GM15510 (cell line): ENCODE measurements around the gene ATP5F1D.

Source experiments
- POLR2A ChIP-seq: IDR thresholded peaks from 3 replicates; pipeline ENCODE4 v1.6.1; 2011; ENCODE audit warnings: borderline replicate concordance; ENCODE audit not compliant: insufficient read length; ENCODE audit errors: extremely low read depth

The ATP5F1D gene

DNA sequence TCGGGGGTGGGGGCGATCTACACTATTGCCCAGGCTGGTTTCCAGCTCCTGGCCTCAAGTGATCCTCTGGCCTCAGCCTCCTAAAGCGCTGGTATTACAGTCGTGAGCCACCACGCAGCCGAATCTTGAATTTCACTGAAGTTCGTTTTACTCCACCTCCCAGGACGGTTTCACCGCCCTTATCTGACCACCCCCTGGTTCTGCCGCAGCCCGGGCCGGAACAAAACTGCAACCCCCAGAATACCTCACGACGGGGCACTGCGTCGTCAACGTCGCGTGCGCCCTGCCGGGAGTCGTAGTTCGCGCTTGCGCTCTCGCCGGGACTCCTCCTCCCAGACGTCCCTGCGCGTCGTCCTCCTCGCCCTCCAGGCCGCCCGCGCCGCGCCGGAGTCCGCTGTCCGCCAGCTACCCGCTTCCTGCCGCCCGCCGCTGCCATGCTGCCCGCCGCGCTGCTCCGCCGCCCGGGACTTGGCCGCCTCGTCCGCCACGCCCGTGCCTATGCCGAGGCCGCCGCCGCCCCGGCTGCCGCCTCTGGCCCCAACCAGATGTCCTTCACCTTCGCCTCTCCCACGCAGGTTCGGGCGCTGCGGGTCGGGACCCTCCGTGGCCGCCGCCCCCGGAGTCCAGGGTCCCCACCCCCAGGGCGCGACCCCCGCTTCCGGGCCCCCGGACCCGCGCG, at the start of gene ATP5F1D:
TSS of gene ATP5F1D (plus strand) at position 335 of the 679 bp plus-strand sequence. CDS start at position 435, 100 bp downstream.
- TF ChIP-seq POLR2A: peak; percentile 80

- no peak for TF ChIP-seq POLR2A
Measured at GRCh38 chr19:1199531-1199930, 42.0 kb upstream of the ATP5F1D start.

DNA sequence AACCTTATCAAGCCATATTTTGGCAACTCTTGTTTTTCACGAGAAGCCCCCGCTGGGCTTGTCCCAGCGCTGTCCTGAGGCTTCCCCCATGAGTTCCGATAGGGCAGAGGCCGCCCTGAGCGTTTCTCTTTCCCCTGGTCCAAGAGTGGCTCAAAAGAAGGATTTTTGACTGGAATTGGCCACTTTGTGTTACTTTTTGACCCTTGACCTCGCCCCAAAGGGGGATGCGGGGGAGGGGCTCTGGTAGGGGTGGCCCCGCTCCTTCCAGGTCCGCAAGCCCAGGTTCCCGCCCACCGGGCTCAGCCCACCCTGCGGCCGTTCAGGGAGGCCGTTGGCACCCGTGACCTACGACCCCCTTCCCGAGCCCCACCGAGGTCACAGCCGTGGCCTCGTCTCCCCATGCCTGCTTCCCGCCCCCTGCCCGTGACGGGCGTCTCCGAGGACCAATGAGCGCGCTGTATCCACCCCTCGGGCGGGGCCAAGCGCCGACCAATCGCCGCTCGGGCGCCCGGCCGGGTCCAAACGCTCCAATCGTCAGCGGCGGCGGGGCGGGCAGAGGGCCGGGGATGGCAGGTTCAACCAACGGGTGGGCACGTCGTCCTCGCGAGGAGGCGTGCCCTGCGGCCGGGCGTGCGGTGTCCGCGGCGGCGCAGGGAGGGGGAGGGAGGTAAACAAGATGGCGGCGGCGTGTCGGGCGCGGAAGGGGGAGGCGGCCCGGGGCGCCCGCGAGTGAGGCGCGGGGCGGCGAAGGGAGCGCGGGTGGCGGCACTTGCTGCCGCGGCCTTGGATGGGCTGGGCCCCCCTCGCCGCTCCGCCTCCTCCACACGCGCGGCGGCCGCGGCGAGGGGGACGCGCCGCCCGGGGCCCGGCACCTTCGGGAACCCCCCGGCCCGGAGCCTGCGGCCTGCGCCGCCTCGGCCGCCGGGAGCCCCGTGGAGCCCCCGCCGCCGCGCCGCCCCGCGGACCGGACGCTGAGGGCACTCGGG, 36.1 kb upstream of the ATP5F1D start, which contains the start of gene STK11:
TSS of gene STK11 (plus strand) at position 665 of the 986 bp plus-strand sequence. CDS start 1,136 bp downstream, outside the sequence.
- peak; percentile 83 for TF ChIP-seq POLR2A

- TF ChIP-seq POLR2A: no peak
Measured at GRCh38 chr19:1206150-1206863, 35.2 kb upstream of the ATP5F1D start.

GRCh38 chr19:1206864-1207450, 34.6 kb upstream of the ATP5F1D start:
- TF ChIP-seq POLR2A: no peak

GRCh38 chr19:1210227-1210538, 31.4 kb upstream of the ATP5F1D start:
- TF ChIP-seq POLR2A: no peak

GRCh38 chr19:1211494-1212234, 29.9 kb upstream of the ATP5F1D start:
- TF ChIP-seq POLR2A: no peak

- no peak for TF ChIP-seq POLR2A
Measured at GRCh38 chr19:1213391-1214286, 27.9 kb upstream of the ATP5F1D start.

DNA sequence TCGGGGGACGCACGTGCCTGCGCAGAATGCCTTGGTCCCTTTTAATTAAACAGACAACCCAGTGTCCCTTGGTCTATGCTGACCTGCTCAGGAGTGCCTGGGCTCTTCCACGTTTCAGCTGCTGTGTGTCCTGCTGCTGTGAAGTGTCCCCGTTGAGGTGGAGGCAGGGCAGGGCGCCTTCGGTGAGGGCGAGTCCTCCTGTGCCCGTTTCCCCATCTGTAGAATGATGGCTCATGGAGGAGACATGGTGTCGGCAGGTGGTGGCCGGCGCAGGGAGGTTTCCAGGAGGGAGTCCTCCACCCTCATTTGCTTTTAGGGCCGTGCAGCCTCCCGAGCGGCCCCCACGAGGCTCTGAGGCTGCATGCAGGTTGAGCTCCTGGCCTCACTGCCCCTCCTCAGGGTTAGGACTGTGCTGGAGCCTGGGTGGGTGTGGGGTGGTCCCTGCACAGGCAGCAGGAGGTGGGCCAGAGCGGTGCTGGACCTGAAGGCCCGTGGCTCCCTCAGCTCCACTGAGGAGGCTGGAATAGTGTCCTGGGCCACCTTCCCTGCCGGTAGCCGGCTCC, 27.2 kb upstream of the ATP5F1D start:
- no peak for TF ChIP-seq POLR2A

GRCh38 chr19:1214862-1215731, 26.5 kb upstream of the ATP5F1D start:
- no peak for TF ChIP-seq POLR2A

DNA sequence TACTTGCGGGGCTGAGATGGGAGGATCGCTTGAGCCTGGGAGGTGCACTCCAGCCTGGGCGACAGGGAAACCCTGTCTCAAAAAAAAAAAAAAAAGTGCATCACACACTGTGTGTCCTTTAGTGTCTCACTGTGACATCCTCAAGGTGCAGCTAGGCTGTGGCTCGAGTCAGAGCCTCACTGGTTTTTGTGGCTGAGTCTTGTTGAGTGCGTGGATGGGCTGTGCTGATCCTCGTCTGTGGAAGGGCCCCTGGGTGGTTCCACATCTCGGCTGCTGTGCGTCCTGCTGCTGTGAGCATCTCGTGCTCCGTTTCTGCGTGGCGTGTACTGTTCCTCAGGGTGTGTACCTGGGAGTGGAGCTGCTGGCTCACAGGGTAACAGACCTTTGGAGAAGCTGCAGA, 24.8 kb upstream of the ATP5F1D start:
- TF ChIP-seq POLR2A: no peak

DNA sequence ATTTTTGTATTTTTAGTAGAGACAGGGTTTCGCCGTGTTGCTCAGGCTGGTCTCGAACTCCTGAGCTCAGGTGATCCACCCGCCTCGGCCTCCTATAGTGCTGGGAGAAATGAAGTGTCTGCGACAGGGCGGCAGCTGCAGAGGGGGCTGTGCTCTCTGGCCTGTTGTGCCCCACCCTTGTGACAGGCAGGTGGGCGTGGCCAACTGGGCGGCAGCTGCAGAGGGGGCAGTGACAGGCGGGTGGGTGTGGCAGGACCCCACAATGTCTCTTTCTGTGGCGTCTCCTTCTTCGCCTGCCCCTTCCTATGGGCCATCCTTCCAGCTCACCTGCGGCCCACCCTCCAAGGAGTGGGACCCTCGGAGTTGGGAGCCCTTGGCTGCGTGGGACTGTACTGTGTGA, 24.2 kb upstream of the ATP5F1D start:
- TF ChIP-seq POLR2A: no peak
